HG02870 (cell line): ENCODE measurements around the gene SLC17A2.

Source experiments
- ATAC-seq: cut with Tn5 transposase; IDR thresholded peaks from one replicate; pipeline ENCODE4 v1.9.1; 2021; ENCODE audit warnings: mild to moderate bottlenecking, moderate library complexity; ENCODE audit not compliant: unreplicated experiment

The SLC17A2 gene

DNA sequence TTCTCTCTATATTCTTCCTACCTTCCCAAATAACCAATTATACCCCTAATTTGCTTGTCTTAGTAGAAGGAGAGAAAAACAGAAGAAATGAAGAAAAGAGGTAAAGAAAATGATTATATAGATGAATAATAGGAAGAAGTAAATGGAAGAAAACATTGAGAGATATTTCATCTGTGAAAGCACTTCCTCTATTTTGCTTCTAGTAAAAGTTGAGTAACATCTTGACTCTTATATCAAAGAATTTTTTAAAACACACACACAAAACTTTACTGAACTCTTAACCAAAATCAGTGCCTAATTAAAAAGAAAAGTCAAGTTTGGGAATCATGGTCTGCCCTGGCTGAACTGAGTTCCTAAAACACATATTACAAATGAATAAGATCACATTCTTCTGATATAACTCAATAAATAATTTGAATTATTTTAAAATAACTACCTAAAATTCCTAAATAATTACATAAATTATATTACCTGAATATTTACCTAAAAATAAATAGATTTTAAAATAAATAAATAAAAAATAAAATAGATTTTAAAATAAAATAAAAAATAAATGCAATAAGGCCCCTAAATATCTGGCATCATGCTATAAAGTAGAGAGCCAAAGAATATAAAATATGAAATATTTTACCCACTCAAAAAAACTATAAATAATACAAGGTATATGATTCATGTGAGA is 8.8 kb downstream of the SLC17A2 start:
- ATAC-seq = no peak

DNA sequence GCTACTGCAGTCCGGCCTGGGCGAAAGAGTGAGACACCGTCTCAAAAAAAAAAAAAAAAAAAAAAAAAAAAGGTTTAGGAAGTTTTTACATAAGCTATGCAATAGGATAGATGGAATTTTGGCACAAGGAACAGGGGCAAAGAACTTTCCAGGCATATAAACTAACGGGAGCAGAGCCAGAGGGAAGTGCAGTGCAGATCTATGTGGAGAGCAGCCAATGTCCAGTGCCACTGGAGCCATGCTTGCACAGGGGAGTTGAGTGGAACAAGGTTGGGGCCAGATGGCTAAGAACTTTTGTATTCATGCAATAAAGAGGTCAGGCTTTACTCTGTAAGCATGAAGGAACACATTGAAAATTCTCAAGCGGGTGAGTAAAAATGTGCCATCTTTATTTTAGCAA is 10.8 kb downstream of the SLC17A2 start:
- no peak for ATAC-seq

DNA sequence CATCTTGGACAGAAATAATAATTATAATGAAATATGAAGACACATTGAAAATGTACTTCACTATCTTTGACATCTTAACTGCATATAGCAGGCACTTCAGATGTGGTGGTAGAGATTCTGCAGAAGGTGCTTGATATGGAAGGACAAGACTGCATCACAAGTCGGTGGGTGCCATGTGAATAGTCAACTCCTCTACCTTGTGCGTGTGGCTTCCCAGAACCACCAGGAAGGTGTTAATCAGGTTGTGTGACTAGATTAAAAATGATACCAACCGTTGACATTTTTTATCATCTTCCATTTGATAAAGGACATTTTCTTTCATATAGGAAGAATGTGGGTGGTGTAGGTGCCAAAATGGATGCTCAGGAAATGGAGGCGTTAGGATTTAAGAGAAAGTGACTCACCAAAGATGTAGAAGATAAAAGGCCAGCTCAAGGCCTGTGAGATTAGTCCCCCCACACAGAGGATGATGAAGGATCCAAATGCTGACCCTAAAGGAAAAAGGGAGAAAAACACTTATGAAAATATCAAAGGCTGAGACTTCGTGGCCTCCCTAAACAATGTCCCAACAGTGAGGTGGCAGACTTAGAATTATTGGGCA is 12.3 kb downstream of the SLC17A2 start:
- ATAC-seq = no peak

DNA sequence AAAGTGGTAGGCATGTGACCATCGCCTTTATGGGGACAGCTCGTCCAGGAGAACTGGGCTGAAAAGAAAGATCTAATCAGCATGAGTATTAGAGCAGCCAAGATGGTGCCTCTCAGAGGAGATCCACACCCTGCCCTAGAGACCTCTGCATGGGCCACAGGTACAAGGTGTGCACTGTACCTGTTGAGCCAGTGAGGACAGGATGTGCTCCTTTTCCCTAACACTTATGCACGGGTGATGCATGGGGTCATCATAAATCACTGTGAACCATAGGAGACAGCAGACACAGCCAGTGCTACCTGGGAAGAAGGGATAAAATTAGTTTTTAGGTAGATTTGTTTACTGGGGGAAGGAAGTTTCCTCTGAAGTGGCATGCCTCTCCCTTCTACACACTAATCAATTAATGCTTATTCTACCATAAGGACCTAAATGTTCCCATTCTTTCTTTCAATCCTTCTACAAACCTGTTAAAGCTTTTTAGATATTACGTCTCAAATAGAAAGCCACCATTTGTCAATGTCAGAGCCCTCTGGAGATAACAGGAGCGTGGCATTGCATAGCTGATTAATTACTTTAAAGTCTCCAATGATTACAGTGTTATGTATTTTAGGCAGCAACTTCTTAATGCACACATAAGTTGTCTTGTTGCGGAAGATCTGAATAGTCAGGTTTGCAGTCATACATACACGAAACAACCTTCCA is 13.6 kb downstream of the SLC17A2 start:
- no peak for ATAC-seq

DNA sequence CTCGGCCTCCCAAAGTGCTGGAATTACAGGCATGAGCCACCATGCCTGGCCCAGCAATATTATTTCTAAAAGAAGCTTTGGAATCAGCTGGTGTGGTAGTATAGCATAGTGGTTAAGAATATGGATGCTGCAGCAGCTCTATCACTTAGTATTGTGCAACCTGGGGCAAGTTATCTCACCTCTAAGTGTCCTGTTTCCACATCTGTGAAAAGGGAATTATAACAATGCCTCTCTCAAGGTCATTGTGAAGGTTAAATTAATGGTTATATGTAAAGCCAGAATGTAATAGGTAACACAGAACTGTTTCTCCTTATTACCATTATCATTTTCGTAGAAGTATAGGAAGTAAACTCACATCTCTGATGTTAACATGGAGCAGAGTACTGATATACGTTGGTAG is 14.2 kb downstream of the SLC17A2 start:
- no peak for ATAC-seq

DNA sequence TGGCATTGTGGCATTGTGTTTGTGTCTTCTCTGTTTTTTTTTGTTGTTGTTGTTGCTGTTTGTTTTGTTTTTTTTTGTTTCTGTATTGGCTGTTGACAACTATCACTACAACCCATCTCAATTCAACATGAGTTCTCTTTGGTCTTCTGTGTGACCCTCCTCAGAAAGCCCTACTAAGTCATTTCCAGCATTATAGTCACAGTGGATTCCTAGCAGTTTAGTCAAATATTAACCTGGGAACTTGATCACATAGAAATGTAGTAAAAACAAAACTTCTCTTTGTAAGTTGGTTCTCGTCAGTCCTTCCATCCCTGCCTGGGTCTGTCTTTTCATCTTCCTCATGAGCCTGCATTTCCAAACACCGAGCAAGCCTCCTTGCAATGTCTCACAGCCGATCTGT is 16.8 kb downstream of the SLC17A2 start:
- ATAC-seq = no peak

DNA sequence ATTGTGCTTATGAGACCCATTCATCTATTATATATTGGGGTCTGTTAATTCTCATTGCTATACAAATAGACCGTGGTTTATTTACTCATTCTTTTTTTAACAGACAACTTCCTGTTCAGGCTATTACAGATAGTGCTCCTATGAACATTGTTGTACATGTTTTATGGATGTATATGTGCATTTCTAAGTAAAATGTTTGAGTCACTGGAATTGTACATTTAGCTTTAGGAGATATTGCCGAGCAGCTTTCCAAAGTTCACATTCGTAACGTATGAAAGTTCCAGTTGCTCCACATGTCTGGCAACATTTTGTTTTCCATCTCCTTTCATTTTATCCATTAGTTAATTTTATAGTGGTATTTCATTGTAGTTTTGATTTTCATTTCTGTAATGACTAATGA is 19.1 kb downstream of the SLC17A2 start:
- no peak for ATAC-seq

DNA sequence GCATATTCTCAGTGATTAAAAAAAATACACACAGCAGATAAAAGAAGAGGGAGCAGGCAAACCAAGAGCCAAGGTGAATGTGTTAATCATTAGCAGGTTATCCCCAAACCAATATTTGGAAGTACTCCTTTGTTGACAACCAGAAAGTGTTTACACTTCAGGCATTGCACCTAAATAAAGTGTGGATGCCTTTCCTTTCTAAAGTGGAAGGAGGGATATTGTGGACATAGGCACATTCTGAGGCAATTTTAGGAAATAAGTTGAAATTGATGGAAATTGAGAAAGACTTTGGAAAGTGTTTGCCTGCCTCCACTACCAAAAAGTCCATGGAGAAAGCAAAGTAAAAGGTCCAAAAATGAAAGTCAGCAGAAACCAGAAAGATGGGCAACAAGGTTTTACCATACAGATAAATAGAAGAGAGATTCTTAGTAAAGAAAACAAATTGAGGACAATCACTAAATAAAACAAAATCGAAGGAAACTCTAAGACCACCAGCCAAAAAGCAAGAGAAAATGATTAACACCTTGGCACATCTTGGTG is 22.9 kb downstream of the SLC17A2 start:
- ATAC-seq = no peak

DNA sequence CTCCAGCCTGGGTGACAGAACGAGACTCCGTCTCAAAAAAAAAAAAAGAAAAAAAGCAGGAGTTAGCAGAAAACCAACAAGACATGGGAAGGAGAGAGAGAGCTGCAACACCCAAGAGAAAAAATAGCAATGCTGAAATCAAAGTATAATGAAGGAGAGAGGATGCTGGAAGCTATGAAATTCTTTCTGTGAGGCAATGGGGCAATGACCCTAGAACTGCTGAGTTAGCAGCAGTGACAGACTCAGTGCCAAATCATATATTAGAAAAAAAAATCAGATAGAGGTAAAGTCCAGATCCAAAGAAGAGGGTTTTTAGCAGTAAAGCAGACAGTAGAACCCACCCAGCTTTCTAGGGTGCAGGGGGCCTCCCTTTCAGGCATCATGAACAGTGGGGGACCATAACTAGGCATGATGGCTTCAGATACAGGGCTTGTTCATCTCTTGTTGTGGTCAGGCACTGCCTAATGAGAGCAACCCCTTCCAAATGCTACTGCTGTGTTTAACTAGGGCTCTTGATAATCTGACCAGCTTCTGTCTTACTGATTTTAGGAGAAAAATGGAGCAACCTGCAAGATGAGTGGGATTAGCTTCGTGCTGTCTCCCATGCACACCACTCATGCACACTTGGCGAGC is 26.9 kb downstream of the SLC17A2 start:
- ATAC-seq = no peak

DNA sequence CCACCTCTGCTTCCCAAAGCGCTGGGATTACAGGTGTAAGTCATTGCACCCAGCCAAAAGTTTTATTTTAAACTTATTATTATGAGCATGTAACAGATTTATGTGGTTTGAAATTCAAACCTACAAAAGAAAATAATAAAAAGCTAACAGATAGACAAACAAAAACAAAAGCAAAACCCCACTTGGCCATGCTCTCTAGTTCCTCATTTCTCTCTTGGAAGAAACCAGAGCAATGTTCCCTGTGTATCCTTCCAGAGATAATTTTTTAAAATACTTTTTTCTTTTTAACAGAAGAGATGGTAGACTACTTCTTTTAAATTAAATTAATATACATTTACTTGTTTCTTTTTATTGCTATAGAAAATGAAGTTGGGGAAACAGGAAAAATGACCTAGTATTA is 28.4 kb downstream of the SLC17A2 start:
- ATAC-seq = no peak

DNA sequence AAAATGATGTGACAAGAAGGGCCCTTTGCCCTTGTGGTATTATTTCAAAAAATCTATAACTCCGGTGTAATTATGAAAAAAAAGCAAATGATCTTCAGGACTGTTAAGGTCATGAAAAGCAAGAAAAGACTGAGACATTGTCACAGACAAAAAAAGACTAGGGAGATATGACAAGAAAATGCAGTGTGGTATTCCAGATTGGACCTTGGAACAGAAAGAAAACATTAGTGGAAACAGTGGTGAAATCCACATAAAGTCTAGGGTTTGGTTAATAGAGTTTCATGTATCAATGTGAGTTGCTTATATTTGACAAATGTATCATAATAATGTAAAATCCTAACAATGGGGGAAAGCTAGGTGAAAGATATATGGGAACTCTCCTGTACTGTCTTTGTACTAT is 29.6 kb downstream of the SLC17A2 start:
- no peak for ATAC-seq

DNA sequence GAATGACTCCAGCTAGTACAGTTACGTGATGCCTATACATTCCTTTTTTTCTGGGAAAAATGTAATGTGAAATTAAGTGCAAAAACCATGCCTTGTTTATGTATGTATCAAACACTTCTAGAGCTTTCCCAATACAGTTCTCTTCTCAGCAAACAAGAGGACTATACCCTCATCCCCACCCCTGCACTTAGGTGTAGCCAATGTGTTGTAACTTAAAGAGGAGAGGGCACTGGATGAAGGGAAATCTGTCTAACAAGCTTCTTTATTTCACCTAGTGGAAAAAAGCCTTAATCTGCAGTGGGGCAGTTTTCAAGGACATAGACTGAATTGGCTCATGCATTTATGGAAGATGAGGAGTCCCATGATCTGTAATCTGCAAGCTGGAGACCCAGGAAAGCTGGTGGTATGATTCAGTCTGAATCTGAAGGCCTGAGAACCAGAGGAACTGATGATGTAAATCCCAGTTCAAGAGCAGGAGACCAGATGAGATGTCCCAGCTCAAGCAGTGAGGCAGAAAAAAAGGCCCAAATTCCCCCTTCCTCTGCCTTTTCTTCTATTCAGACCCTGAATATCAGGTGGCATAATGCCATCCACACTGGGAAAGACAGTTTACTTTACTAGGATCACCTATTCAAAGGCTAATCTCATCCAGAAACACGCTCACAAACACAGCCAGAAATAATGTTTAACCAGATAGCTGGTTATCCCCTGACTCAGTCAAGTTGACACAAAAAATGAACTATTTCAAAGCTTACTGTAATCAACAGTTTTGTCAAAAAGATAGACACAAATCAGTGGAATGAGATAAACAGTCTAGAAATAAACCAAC is 30.7 kb downstream of the SLC17A2 start:
- ATAC-seq = no peak

DNA sequence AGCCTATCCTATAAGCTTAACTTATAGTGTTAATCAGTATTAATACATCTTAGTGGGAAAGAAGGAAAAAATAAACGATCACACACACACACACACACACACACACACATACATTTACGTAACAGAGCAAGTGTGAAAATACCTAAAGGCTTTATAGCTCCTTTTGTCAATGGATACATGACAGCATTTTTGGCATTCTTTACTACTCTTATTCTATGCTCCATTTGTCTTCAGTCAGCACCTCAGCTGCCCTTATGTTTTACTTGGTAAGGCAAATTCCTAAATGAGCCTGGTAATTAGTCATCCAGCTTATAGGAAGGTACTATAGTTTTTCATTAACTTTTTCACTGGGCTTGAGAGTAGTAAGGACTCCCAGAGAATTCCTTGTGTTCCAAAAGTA is 31.4 kb downstream of the SLC17A2 start:
- no peak for ATAC-seq

DNA sequence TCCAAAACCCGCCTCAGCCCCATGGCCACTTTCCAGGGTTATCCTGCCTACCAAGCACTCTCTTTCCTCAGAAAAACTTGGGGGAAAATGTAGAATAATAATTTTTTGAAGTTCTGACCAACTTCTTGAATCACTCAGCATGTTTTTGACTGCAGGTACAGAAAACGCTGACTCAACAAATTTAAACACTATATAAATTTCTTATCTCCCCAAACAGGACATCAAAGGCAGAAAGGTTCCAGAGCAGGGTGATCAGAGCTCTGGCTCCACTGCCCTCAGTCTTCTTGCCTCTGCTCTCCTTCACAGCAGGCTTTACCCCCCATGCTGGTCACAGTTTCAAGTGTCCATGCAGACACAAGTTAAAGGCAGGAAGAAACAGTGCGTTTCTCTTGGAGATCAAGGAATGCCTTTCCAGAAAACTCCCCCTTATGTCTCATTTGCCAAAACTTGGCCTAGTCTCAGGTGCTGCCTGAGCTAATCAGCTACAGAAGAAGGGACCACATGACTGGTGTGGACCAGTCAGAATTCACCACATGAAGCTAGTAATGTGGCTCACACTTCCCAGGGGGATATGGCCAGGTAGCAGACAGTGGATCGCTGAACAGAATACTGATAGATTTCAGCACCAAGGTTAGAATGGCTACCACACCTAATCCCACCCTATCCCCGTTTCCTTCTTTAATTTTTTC is 32.1 kb downstream of the SLC17A2 start:
- no peak for ATAC-seq

DNA sequence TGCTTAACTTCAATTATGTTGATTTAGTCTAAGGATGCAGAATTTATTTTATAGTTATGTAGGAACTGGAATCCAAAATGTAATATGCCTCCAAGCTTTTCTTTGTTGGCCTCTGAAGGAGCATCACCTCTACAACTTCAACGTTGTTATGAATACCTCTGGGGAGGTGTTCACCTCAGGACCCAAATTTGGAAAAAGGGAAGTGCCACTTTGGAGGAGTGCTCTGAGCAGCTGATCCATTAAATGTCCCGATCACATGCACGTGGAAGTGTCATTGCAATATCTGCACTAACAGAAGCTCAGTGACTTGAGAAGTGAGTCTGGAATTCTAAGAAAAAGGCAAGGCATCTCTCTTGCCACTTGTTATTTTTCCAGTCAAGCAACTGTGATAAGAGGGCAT is 34.2 kb downstream of the SLC17A2 start:
- no peak for ATAC-seq

DNA sequence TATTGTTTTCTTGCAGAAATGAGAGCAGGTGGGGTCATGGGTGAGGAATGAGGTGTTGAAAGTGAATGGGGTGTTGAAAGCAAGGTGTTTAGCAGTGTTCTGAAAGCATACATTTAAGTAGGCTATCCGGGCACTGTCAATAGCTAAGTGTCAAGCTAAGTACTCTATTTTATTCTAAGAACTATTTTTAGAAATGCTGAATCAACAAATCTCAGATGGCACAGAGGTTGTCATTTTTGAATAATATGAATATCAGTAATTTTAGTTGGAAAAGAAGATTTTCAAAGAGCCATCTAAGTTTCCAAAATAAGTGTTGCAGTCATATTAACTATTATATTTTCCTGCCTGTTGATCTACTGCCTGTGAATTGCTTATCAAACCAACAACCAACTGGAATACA is 34.7 kb downstream of the SLC17A2 start:
- no peak for ATAC-seq

DNA sequence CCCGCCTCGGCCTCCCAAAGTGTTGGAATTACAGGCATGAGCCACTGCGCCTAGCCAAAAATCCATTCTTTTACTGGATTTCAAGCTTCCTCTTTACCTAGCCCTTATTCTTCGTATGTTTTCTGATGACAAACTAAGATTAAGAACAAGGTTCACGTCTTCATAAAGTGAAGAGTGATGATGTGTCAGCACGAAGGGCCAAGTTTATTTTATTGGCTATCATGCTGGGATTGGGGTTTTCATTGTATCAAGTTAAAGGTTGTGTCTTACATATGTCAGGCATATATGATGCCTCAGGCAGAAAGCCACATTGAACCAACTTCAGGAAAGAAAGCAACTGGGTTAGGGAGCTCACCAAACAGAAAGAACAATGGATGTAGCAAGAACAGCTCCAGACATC is 36.7 kb downstream of the SLC17A2 start:
- ATAC-seq = no peak

DNA sequence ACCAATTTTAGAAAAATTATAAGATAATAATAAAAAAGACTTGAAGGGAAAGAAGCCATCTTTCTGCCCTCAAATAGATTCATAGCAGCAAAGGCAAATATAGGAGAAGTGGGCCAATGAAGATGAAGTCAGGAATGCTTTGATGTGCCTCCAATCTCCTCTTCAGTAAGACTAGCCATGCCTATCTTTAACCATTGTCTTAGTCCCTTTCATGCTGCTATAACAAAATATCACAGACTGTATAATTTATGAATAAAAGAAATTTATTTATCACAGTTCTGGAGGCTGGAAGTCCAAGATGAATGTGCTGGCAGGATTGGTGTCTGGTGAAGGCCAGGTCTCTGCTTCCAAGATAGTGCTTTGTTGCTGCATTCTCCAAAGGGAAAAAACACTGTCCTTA is 37.6 kb downstream of the SLC17A2 start:
- no peak for ATAC-seq

DNA sequence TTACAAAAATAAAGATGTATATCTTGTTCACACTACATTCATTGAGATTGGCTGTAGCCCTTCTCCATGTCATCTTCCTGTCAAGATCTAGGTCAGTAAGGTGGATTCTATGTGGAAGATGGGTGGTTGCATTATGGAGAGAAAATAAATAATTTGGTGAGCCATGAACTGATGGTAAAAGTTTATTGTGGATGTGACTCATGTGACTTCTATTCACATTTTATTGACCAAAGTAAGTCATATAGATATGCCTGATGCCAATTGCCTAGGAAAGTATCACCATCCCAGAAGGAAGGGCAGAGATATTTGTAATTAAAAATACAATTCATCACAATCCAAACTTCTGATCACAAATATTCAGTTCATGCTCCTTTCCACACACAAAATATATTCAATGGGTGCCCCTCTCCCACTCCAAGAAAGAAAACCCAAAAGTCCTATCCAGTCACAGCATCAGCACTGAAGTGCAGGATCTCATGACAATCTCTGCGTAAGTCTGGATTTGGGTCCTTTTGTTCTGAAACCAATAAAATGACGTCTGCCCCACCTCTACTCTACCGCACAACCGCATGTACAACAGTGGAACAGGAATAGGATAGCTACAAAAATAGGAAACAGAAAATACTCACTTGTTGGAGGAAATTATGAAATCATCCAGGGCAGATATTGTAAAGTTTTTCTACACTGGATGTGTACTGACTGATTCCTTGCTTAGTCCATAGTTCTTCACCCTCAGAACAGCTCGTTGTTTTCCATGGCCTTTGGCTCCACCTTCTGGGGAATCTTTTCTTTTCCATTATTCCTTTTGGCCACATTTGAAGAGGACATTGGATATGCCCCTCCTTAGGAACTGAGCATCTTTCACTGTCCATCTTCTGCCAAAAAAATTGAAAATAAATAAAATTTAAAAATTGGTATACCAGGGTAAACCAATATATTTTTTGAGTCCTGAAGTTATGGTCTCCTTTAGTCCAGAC is 40.3 kb downstream of the SLC17A2 start:
- ATAC-seq = no peak
